ENCODE results near the gene MAPK6.

MAPK6 gene

GRCh38 chr15:52013151-52013791, 5.7 kb upstream of the MAPK6 start (continued):
- TF ChIP-seq ZNF280C (tag by site-specific recombination; IDR thresholded peaks at IDR 0.05) (no peak), SETDB1 (IDR thresholded peaks at IDR 0.05; ENCODE audit: insufficient read length, low read length) (no peak), MZF1 (tag by site-specific recombination; IDR thresholded peaks at IDR 0.05; ENCODE audit: borderline replicate concordance) (no peak), ZNF707 (tag by site-specific recombination; IDR thresholded peaks at IDR 0.05) (no peak), ZNF521 (tag by site-specific recombination; IDR thresholded peaks at IDR 0.05) (no peak), KLF10 (tag by site-specific recombination; IDR thresholded peaks at IDR 0.05) (no peak), ZNF354C (tag by site-specific recombination; IDR thresholded peaks at IDR 0.05; ENCODE audit: borderline replicate concordance, low read depth) (no peak), SCRT1 (tag by site-specific recombination; IDR thresholded peaks at IDR 0.05; ENCODE audit: borderline replicate concordance) (no peak)
- TF ChIP-seq, protein P1, sequence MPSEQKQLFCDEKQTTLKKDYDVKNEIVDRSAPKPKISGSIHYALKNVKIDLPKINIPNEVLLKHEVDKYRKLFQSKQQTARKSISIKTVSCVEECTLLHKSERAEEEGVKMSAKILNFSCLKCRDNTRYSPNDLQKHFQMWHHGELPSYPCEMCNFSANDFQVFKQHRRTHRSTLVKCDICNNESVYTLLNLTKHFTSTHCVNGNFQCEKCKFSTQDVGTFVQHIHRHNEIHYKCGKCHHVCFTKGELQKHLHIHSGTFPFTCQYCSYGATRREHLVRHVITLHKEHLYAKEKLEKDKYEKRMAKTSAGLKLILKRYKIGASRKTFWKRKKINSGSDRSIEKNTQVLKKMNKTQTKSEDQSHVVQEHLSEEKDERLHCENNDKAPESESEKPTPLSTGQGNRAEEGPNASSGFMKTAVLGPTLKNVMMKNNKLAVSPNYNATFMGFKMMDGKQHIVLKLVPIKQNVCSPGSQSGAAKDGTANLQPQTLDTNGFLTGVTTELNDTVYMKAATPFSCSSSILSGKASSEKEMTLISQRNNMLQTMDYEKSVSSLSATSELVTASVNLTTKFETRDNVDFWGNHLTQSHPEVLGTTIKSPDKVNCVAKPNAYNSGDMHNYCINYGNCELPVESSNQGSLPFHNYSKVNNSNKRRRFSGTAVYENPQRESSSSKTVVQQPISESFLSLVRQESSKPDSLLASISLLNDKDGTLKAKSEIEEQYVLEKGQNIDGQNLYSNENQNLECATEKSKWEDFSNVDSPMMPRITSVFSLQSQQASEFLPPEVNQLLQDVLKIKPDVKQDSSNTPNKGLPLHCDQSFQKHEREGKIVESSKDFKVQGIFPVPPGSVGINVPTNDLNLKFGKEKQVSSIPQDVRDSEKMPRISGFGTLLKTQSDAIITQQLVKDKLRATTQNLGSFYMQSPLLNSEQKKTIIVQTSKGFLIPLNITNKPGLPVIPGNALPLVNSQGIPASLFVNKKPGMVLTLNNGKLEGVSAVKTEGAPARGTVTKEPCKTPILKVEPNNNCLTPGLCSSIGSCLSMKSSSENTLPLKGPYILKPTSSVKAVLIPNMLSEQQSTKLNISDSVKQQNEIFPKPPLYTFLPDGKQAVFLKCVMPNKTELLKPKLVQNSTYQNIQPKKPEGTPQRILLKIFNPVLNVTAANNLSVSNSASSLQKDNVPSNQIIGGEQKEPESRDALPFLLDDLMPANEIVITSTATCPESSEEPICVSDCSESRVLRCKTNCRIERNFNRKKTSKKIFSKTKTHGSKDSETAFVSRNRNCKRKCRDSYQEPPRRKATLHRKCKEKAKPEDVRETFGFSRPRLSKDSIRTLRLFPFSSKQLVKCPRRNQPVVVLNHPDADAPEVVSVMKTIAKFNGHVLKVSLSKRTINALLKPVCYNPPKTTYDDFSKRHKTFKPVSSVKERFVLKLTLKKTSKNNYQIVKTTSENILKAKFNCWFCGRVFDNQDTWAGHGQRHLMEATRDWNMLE (tag by site-specific recombination; conservative IDR thresholded peaks at IDR 0.05; ENCODE audit: low read depth): no peak

- CTCF ChIA-PET: no interaction called here
- H3K27ac ChIP-seq (ENCODE audit: extremely low read depth, low read depth, low read length): no peak overlapping the region
- no peaks in the 10 kb centered on the region for H3K36me3 ChIP-seq (ENCODE audit: control insufficient read depth in 2 of 2, insufficient read depth in 1 of 2, low read length in 2 of 2)
- no peaks in the 10 kb centered on the region for H3K9me3 ChIP-seq (ENCODE audit: control insufficient read depth, insufficient read depth, low read depth, low read length)
- no peak for TF ChIP-seq ZBTB44 (tag by site-specific recombination; IDR thresholded peaks at IDR 0.05)
- no peak for TF ChIP-seq ZNF768 (tag by site-specific recombination; IDR thresholded peaks at IDR 0.05)
- no peak for TF ChIP-seq ZNF354C (tag by site-specific recombination; IDR thresholded peaks at IDR 0.05; ENCODE audit: borderline replicate concordance, low read depth)
- TF ChIP-seq, protein P2, sequence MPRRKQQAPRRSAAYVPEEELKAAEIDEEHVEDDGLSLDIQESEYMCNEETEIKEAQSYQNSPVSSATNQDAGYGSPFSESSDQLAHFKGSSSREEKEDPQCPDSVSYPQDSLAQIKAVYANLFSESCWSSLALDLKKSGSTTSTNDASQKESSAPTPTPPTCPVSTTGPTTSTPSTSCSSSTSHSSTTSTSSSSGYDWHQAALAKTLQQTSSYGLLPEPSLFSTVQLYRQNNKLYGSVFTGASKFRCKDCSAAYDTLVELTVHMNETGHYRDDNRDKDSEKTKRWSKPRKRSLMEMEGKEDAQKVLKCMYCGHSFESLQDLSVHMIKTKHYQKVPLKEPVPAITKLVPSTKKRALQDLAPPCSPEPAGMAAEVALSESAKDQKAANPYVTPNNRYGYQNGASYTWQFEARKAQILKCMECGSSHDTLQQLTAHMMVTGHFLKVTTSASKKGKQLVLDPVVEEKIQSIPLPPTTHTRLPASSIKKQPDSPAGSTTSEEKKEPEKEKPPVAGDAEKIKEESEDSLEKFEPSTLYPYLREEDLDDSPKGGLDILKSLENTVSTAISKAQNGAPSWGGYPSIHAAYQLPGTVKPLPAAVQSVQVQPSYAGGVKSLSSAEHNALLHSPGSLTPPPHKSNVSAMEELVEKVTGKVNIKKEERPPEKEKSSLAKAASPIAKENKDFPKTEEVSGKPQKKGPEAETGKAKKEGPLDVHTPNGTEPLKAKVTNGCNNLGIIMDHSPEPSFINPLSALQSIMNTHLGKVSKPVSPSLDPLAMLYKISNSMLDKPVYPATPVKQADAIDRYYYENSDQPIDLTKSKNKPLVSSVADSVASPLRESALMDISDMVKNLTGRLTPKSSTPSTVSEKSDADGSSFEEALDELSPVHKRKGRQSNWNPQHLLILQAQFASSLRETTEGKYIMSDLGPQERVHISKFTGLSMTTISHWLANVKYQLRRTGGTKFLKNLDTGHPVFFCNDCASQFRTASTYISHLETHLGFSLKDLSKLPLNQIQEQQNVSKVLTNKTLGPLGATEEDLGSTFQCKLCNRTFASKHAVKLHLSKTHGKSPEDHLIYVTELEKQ (tag by site-specific recombination; IDR thresholded peaks at IDR 0.05; ENCODE audit: borderline replicate concordance): no peak
- no peak for TF ChIP-seq GLIS2 (tag by site-specific recombination; IDR thresholded peaks at IDR 0.05)
- H3K4me3 ChIP-seq (ENCODE audit: low read depth, low read length): no peak overlapping the region
- POLR2A ChIA-PET: no interaction called here
- H3K4me1 ChIP-seq (ENCODE audit: control insufficient read depth, insufficient read depth, low read length): peaks cover 6% of the 10 kb centered on the region; the same call in 1 of the 2 replicates
Observed at GRCh38 chr15:52014616-52015015, 4.4 kb upstream of the MAPK6 start.
